ENCODE results near the gene CREBBP.

DNA sequence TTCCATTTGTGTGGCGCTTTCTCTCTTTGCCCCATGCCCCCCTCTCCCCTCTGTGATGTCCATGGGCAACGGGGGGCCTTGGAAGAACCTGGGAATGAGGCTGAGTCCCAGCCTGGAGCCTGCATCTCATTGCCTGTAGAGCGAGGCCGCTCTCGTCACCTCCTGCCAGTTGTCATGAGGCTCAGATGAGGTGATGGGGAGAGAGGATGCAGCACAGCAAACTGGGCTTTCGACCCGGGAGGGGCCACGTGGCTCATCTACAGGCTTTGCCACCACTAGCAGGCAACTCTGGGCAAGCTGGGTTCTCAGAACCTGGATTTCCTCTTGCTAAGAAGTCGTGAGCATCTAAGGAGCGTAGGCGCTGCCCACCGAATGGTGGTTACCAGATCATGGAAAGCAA is 31.9 kb upstream of the CREBBP start:
- TF ChIP-seq, protein P1, sequence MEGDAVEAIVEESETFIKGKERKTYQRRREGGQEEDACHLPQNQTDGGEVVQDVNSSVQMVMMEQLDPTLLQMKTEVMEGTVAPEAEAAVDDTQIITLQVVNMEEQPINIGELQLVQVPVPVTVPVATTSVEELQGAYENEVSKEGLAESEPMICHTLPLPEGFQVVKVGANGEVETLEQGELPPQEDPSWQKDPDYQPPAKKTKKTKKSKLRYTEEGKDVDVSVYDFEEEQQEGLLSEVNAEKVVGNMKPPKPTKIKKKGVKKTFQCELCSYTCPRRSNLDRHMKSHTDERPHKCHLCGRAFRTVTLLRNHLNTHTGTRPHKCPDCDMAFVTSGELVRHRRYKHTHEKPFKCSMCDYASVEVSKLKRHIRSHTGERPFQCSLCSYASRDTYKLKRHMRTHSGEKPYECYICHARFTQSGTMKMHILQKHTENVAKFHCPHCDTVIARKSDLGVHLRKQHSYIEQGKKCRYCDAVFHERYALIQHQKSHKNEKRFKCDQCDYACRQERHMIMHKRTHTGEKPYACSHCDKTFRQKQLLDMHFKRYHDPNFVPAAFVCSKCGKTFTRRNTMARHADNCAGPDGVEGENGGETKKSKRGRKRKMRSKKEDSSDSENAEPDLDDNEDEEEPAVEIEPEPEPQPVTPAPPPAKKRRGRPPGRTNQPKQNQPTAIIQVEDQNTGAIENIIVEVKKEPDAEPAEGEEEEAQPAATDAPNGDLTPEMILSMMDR (IDR thresholded peaks at IDR 0.05), result no peak
- TF ChIP-seq POLR2AphosphoS5 (IDR thresholded peaks at IDR 0.05) (no peak), EP300 (IDR thresholded peaks at IDR 0.05) (no peak), POLR2A (IDR thresholded peaks at IDR 0.05; ENCODE audit: low read depth) (no peak)
